GM19468 (cell line): ENCODE results near the gene ZDHHC11.
"Not testable (repeated sequence)": the region's sequence is repeated elsewhere in the genome, so short reads cannot be mapped to it uniquely, and the experiment has no call there.

Experiments
- ATAC-seq: cut with Tn5 transposase; IDR thresholded peaks from one replicate; pipeline ENCODE4 v1.9.1; 2021; ENCODE audit warnings: mild to moderate bottlenecking, moderate library complexity, moderate number of reproducible peaks; ENCODE audit not compliant: unreplicated experiment; ENCODE audit errors: extremely low read depth

Gene ZDHHC11

DNA sequence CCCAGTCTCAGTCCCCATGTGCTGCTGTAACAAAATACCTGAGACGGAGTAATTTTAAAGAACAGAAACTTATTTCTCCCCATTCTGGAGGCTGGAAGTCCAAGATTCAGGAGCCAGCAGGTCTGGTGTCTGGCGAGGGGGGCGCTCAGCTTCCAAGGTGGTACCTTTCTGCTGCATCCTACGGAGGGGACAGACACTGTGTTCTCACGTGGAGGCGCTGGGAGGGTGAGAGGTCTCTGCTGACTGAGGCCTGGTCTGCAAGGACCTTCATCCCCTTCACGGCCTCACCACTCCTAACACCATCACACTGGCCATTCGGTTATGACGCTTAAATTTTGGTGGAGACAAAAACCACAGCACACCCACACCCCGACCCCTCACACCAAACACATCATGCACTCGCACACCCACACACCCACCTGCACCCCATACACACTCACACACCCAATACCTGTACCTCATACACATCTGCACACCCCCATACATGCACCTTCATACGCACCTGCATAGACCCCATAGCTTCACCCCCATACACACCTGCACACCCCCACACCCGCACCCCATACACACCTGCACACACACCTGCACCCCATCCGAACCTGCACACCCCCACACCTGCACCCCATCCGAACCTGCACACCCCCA, 9.8 kb upstream of the ZDHHC11 start:
- ATAC-seq = no peak

DNA sequence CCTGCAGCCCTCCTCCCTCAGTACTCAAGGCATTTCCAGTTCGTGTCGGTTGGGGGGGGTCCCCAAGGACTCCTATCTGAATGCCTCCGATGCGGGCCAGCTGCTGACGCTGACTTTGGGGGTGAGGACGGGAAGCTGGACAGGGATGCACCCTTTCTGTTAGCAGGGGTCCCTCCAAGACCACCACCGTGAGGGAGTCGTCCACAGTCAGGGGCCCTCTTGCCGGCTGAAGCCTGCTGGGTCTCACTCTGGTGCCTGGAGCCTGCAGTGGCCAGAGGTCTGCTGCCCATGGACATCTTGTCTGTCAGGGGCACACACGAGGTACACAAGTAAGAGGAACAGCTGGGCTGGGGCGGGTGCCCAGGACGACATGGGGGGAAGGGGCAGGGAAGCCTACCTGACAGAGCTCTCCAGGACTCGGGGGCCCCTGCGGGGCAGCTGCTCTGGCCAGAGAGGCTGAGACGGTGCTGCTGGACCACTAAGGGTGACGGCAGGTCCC, 9.1 kb upstream of the ZDHHC11 start:
- no peak for ATAC-seq

GRCh38 chr5:859391-859790, 8.6 kb upstream of the ZDHHC11 start:
- no peak for ATAC-seq

DNA sequence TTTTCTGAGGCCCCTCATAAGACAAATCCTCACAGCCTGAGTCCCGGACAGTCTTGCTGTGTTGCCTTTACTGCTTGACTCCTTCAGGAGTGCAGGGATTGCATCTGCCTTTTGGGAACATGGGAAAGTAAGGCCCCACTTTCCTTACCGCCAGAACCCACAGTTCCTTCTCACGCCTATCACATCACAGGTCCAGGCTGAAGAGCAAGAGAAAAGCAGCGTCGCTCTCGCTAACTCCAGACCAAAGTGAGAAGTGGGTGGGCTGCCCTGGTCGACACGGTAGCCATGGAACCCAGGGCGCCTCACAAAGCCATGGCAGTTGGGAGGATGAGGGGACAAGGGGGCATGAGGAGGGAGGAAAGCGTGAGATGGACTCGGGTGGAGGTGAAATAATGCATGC, 7.9 kb upstream of the ZDHHC11 start:
- no peak for ATAC-seq

GRCh38 chr5:856531-857425, 6.0 kb upstream of the ZDHHC11 start:
- ATAC-seq = no peak

- no peak for ATAC-seq
Measured at GRCh38 chr5:855771-856530, 5.2 kb upstream of the ZDHHC11 start.

GRCh38 chr5:854966-855743, 4.4 kb upstream of the ZDHHC11 start:
- ATAC-seq = no peak

- ATAC-seq = no peak
Measured at GRCh38 chr5:854217-854616, 3.4 kb upstream of the ZDHHC11 start.

- ATAC-seq = not testable (repeated sequence)
Measured at GRCh38 chr5:853416-854090, 2.8 kb upstream of the ZDHHC11 start.

- no peak for ATAC-seq
Measured at GRCh38 chr5:852431-853401, 1.9 kb upstream of the ZDHHC11 start.

- no peak for ATAC-seq
Measured at GRCh38 chr5:852018-852417, 1.2 kb upstream of the ZDHHC11 start.

- ATAC-seq = no peak
Measured at GRCh38 chr5:851553-851952, 767 bp upstream of the ZDHHC11 start.

DNA sequence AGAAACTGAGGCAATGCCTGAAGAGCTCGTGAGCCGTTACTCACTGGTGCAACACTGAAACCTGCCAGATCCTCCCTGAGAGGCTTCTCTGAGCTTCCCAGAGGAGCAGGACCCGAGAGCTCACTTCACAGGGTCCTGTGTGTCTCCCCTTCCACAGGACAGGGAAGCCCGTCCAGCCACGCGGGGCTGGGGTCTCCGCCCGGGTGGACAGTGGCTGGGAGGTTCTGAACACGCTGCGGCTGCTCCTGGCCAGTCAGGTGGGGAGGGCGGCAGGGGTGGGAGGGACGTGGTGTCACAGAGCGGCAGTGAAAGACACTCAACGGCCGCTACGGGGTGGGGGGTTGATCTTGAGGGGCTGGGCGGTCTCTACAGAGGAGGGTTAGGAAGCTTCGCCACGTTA, 290 bp upstream of the ZDHHC11 start:
- ATAC-seq = no peak

DNA sequence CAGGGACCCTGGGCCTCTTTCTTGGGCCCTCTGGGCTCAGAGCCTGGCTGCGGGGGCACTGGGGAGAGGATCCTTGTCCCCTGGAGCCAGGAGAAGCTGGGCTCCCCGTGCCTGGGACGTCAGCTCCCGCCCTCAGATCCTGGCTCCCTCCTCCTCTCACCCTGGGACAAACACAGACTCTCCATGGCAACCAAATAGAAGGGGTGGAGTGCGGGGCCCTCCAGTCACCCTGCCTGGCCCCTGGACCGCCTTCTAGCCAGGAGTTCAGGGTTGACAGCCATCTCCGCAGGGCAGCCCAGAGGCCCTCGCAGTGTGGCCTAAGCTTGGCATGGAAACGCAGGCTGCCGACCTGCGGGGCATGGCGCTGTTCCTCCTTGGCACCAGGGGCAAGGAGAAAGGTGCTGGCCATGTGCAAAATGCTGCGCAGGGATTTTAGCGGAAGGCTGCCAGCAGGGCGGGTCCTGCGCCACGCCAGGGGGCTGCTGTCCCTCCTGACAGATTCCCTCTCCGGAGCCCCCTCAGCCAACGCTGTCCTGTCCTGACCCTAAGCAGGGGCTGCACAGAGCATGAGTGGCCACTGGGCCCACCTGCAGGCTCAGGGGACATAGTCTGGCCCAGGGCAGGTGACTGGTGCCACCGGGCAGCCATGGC, 1.0 kb downstream of the ZDHHC11 start:
- ATAC-seq = no peak

GRCh38 chr5:848671-849111, 2.1 kb downstream of the ZDHHC11 start:
- no peak for ATAC-seq

DNA sequence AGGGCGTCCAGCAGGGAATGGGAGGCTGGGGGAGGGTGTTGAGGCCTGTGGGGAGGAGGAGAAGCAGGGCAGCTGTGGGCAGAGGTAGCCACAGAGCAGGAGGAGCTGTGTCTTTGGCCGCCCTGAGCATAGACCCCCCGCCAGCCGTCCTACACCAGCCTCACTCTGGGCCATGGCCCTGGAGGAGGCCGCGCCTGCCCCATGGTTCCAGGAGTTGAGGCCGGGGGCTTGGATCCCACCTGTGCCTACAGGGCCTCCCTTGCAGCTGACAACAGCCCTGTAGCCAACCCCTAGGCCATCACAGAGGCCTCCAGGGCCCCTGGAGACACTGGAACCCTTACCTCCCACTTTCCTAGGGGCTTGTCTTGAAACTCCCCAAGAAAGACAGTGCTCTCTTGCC, 3.0 kb downstream of the ZDHHC11 start:
- ATAC-seq = not testable (repeated sequence)

- not testable (repeated sequence) for ATAC-seq
Measured at GRCh38 chr5:847212-847611, 3.6 kb downstream of the ZDHHC11 start.

DNA sequence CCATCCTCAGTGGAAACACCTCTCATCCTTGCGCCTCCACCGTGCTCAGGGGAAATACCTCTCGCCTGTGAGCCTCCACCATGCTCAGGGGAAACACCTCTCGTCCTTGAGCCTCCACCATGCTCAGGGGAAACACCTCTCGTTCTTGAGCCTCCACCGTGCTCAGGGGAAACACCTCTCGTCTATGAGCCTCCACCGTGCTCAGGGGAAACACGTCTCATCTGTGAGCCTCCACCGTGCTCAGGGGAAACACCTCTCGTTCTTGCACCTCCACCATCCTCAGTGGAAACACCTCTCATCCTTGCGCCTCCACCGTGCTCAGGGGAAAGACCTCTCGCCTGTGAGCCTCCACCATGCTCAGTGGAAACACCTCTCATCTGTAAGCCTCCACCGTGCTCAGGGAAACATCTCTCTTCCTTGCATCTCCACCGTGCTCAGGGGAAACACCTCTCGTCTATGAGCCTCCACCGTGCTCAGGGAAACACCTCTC, 4.1 kb downstream of the ZDHHC11 start:
- not testable (repeated sequence) for ATAC-seq
